HG02642 (cell line): ENCODE results near the gene SDF2.
A peak's percentile ranks its signal among the peaks of the same experiment; 100 is the strongest.

Experiments
- ATAC-seq: cut with Tn5 transposase; IDR thresholded peaks from one replicate; pipeline ENCODE4 v1.9.1; 2021; ENCODE audit warnings: mild to moderate bottlenecking; ENCODE audit not compliant: unreplicated experiment, poor library complexity

SDF2 gene

GRCh38 chr17:28661635-28662526 lies at the start of gene SDF2, which contains the start of gene SUPT6H:
Gene SDF2 (minus strand): TSS chr17:28661906. CDS start chr17:28661876, 30 bp downstream.
Gene SUPT6H (plus strand): TSS chr17:28662205. CDS start chr17:28673402, 11,197 bp downstream.
- peak; percentile 91 for ATAC-seq

GRCh38 chr17:28710861-28711722 lies 49.4 kb upstream of the SDF2 start:
- peak; percentile 83 for ATAC-seq

GRCh38 chr17:28707339-28707720 lies 45.6 kb upstream of the SDF2 start:
- no peak for ATAC-seq

- ATAC-seq, result no peak
Observed at GRCh38 chr17:28706471-28707338, 45.0 kb upstream of the SDF2 start.

- ATAC-seq, result no peak
Observed at GRCh38 chr17:28705728-28706334, 44.1 kb upstream of the SDF2 start.

GRCh38 chr17:28705074-28705659 lies 43.5 kb upstream of the SDF2 start:
- no peak for ATAC-seq

GRCh38 chr17:28704219-28704858 lies 42.6 kb upstream of the SDF2 start:
- ATAC-seq, result no peak

- no peak for ATAC-seq
Observed at GRCh38 chr17:28703552-28704218, 42.0 kb upstream of the SDF2 start.

GRCh38 chr17:28702752-28703150 lies 41.0 kb upstream of the SDF2 start:
- no peak for ATAC-seq

- no peak for ATAC-seq
Observed at GRCh38 chr17:28702026-28702751, 40.5 kb upstream of the SDF2 start.

- no peak for ATAC-seq
Observed at GRCh38 chr17:28700830-28701492, 39.3 kb upstream of the SDF2 start.

- no peak for ATAC-seq
Observed at GRCh38 chr17:28700278-28700677, 38.6 kb upstream of the SDF2 start.

- ATAC-seq, result no peak
Observed at GRCh38 chr17:28698253-28698941, 36.7 kb upstream of the SDF2 start.

GRCh38 chr17:28693869-28694268 lies 32.2 kb upstream of the SDF2 start:
- no peak for ATAC-seq

GRCh38 chr17:28689011-28689410 lies 27.3 kb upstream of the SDF2 start:
- no peak for ATAC-seq

GRCh38 chr17:28688481-28688880 lies 26.8 kb upstream of the SDF2 start:
- no peak for ATAC-seq

GRCh38 chr17:28686296-28686695 lies 24.6 kb upstream of the SDF2 start:
- no peak for ATAC-seq
